Measurements from ENCODE around the gene RAPSN.

DNA sequence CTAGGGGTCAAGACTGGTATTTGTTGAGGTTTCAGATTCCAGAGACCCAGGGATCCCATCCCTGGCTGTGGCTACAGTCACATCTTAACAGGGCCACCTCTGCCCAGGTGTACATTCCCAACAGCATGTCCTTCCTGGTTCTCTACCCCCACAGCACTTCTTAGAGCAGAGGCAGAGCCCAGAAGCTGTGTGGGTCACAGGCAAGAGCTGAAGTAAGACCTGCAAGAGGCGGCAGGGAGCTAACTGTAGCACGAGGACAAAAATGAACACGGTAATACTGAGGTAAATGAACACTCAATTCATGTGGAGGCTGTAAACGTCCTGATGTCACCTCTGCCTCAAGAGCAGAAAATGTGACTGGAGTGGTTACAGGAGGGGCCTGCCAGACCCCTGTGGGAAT, 21.7 kb upstream of the RAPSN start:
- TF ChIP-seq CTCF (IDR thresholded peaks at IDR 0.05) (no peak), POLR2A (IDR thresholded peaks at IDR 0.05) (no peak)

All from adrenal gland (tissue), 5 donors.